Measurements from ENCODE around the gene BSCL2.
"Not testable (repeated sequence)": the region's sequence is repeated elsewhere in the genome, so short reads cannot be mapped to it uniquely, and the experiment has no call there.

The BSCL2 gene

GRCh38 chr11:62688491-62688890 lies 18.7 kb downstream of the BSCL2 start:
- DNase-seq = no peak

GRCh38 chr11:62687508-62688396 lies 19.5 kb downstream of the BSCL2 start:
- DNase-seq = no peak

- no peak for DNase-seq
Measured at GRCh38 chr11:62682518-62682917, 24.7 kb downstream of the BSCL2 start.

DNA sequence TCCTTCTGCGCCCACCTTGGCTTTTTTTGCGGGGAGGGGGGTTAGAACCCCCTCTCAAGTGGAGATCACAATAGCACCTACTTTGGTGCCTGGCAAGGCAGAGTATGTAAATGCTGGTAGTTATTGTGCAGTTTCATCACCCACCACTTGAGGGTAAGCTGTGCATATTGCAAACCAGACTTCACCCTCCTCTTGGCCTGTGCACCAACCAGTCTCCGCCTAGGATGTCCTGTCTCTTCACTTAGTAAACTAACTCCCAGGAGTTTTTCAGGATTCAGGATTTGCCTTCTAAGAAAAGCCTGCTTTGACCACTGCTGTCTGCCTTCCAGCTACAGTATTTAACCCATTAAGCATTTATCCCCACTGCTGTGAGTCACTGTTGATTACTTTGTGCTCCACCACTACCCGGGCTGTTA lies 26.4 kb downstream of the BSCL2 start:
- DNase-seq = no peak

GRCh38 chr11:62678770-62679696 lies 28.2 kb downstream of the BSCL2 start, which contains the start of gene UBXN1:
UBXN1 (minus strand) TSS chr11:62679073; CDS start chr11:62678923, 150 bp downstream.
- DNase-seq = peak; percentile 58 to 93 (median 81)

GRCh38 chr11:62678433-62678769 lies 28.8 kb downstream of the BSCL2 start:
- no peak for DNase-seq

DNA sequence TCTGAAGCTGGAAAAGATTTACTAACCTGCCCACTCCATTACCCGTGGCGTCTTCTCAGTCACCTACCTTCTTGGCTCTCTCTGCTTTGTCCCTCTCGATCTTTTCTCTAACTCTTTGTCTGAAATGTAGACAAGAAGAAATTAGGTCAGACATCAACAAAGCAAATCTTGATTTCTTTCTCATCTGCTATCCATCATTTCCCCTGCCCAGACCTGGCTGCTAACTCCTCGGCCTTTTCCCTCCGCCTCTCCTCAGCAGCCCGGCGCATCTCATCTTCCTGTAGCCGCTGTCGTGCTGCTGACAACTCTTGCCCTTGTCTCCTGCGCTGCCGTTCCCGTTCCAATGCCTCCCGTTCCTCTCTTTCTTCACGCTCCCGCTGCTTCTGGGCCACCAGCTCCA lies 29.5 kb downstream of the BSCL2 start:
- DNase-seq = no peak

GRCh38 chr11:62677156-62677555 lies 30.1 kb downstream of the BSCL2 start:
- no peak for DNase-seq

GRCh38 chr11:62676698-62677097 lies 30.5 kb downstream of the BSCL2 start:
- no peak for DNase-seq

DNA sequence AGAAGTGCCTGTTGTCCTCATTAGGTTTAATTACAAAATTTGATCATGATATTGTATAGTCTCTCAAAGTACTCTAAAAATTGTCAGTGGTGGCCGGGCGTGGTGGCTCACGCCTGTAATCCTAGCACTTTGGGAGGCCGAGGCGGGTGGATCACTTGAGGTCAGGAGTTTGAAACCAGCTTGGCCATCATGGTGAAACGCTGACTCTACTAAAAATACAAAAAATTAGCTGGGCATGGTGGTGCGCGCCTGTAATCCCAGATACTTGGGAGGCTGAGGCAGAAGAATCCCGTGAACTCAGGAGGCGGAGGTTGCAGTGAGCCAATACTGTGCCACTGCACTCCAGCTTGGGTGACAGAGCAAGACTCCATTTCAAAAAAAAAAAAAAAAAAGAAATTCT lies 31.8 kb downstream of the BSCL2 start:
- DNase-seq = not testable (repeated sequence)

- no peak for DNase-seq
Measured at GRCh38 chr11:62673196-62673525, 34.1 kb downstream of the BSCL2 start.

DNA sequence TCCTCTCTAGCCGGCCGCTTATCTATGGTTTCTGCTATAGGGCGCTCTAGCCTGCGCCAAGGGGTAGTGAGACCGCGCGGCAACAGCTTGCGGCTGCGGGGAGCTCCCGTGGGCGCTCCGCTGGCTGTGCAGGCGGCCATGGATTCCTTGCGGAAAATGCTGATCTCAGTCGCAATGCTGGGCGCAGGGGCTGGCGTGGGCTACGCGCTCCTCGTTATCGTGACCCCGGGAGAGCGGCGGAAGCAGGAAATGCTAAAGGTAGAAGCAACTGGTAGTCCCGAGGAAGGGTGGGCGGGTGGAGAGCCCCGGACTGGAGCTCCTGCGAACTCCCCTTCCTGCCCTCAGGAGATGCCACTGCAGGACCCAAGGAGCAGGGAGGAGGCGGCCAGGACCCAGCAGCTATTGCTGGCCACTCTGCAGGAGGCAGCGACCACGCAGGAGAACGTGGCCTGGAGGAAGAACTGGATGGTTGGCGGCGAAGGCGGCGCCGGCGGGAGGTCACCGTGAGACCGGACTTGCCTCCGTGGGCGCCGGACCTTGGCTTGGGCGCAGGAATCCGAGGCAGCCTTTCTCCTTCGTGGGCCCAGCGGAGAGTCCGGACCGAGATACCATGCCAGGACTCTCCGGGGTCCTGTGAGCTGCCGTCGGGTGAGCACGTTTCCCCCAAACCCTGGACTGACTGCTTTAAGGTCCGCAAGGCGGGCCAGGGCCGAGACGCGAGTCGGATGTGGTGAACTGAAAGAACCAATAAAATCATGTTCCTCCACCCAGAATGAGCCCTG lies 35.4 kb downstream of the BSCL2 start, which contains the start of the genes LBHD1 and UQCC3:
LBHD1 (minus strand) TSS at position 660 of the 782 bp plus-strand sequence. CDS start 2,236 bp downstream, outside the sequence.
UQCC3 (plus strand) TSS at position 66 of the 782 bp plus-strand sequence; CDS start at position 139, 73 bp downstream.
- peak; percentile 42 to 91 (median 71) for DNase-seq

- DNase-seq = no peak
Measured at GRCh38 chr11:62671236-62671607, 36.0 kb downstream of the BSCL2 start.

- DNase-seq = no peak
Measured at GRCh38 chr11:62669420-62670161, 37.6 kb downstream of the BSCL2 start.

DNA sequence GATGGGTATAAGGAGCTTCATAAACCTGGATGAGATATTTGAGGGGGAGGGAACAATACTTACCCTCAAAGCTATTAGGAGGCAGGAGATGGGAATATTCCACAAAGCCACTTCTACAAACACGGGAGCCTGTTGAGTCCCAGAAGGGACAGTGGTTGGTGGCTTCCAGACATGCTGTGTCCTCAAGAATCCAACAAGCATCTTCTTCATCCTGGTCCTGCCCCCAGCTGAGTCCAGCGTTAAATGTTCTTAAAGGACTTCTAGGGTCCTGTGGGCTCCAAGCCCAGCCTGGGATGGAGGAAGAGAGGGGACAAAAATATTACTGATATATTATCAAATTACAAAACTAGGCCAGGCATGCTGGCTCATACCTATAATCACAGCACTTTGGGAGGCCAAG lies 39.8 kb downstream of the BSCL2 start:
- DNase-seq = no peak

DNA sequence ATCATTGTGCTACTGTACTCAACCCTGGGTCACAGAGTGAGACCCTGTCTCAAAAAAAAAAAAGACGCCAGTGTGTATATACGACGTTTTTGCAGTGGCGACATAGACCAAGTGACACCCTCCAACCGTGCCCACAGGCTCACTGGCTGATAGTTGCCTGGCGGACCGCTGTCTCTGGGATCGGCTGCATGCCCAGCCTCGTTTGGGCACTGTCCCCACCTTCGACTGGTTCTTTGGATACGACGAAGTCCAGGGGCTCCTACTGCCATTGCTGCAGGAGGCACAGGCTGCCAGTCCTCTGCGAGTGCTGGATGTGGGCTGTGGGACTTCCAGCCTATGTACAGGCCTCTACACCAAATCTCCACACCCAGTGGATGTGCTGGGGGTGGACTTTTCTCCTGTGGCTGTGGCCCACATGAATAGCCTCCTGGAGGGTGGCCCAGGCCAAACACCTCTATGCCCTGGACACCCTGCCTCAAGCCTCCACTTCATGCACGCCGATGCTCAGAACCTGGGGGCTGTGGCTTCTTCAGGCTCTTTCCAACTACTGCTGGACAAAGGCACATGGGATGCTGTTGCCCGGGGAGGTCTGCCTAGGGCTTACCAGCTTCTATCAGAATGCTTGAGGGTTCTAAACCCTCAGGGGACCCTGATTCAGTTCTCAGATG lies 40.8 kb downstream of the BSCL2 start:
- peak in 1 of 51 donors; percentile 28 for DNase-seq

GRCh38 chr11:62665599-62666258 lies 41.5 kb downstream of the BSCL2 start:
- DNase-seq = peak in 31 of 51 donors; percentile 14 to 71 (median 49)

- DNase-seq = peak; percentile 64 to 98 (median 93)
Measured at GRCh38 chr11:62665075-62665598, 42.1 kb downstream of the BSCL2 start, which contains the start of the genes C11orf98 and CSKMT. C11orf98 (minus strand) TSS chr11:62665210; CDS start chr11:62665169, 41 bp downstream. CSKMT (plus strand) TSS chr11:62665312; CDS start chr11:62665880, 568 bp downstream.
